Activated T-helper 2 cell treated with anti-CD3 and anti-CD28 coated beads, Interferon-gamma antibody, Interleukin-2, Interleukin-4, amounts not matched to agents 10 μg/mL and 5 μg/mL and 100 μg/mL, durations not matched to agents 14 hours and 24 hours and 36 hours (primary cell): ENCODE measurements around the gene FREM3. TPM values are rescaled to one million over a fixed set of nuclear protein-coding genes. Genes with fewer than 3 reads are reported as not detected.

Experiments
- DNase-seq: peaks from one replicate; pipeline ENCODE4 v3.0.0; 2021; ENCODE audit warnings: low spot score
- H3K27ac Mint-ChIP-seq: one replicate; pipeline ENCODE4 v1.8.0; 2021; ENCODE audit warnings: mixed read lengths
- H3K27me3 Mint-ChIP-seq: one replicate; pipeline ENCODE4 v1.8.0; 2021; ENCODE audit warnings: low read depth, mixed read lengths
- H3K36me3 Mint-ChIP-seq: one replicate; pipeline ENCODE4 v1.8.0; 2021; ENCODE audit warnings: low read depth, mixed read lengths
- H3K4me1 Mint-ChIP-seq: one replicate; pipeline ENCODE4 v1.8.0; 2021; ENCODE audit warnings: low read depth, mixed read lengths
- H3K4me3 Mint-ChIP-seq: one replicate; pipeline ENCODE4 v1.8.0; 2021; ENCODE audit warnings: low read depth, mild to moderate bottlenecking, moderate library complexity, mixed read lengths
- H3K9me3 Mint-ChIP-seq: one replicate; pipeline ENCODE4 v1.8.0; 2021; ENCODE audit warnings: mixed read lengths
- intact Hi-C: fragments of 100-400 bp; cut with micrococcal nuclease; formaldehyde crosslinking; loops from one replicate; pipeline ENCODE4 v1.15.1; 2023
- total RNA-seq: library from RNA; stranded (reverse); gene quantifications from 2 replicates; pipeline ENCODE4 v1.2.3, GENCODE V29; 2022

FREM3 gene
- total RNA-seq, 1 donor from 2014 or later: not detected

- Mint-ChIP-seq H3K36me3 (no peaks in the 10 kb centered on the region), H3K27ac (no peak overlapping the region)
- intact Hi-C loops: no loop called here
Measured at GRCh38 chr4:143599827-143600226, 100.6 kb downstream of the FREM3 start.

GRCh38 chr4:143598816-143599215, 101.7 kb downstream of the FREM3 start:
- H3K4me1 Mint-ChIP-seq: no peaks in the 10 kb centered on the region

More at GRCh38 chr4:143599827-143600226, 100.6 kb downstream of the FREM3 start:
- no peaks in the 10 kb centered on the region for H3K9me3 Mint-ChIP-seq
- DNase-seq: no peak
- peaks cover 4% of the 10 kb centered on the region for H3K27me3 Mint-ChIP-seq
- no peak overlapping the region for H3K4me3 Mint-ChIP-seq
- H3K4me1 Mint-ChIP-seq: no peaks in the 10 kb centered on the region

GRCh38 chr4:143597276-143597675, 103.2 kb downstream of the FREM3 start:
- H3K27ac Mint-ChIP-seq: no peak overlapping the region
- H3K36me3 Mint-ChIP-seq: no peaks in the 10 kb centered on the region
- intact Hi-C loops: no loop called here
- peaks cover 1% of the 10 kb centered on the region for H3K27me3 Mint-ChIP-seq
- no peaks in the 10 kb centered on the region for H3K4me1 Mint-ChIP-seq
- H3K4me3 Mint-ChIP-seq: no peak overlapping the region
- H3K9me3 Mint-ChIP-seq: peaks cover 3% of the 10 kb centered on the region
- no peak for DNase-seq

More at GRCh38 chr4:143598816-143599215, 101.7 kb downstream of the FREM3 start:
- no peak for DNase-seq
- intact Hi-C loops: no loop called here
- Mint-ChIP-seq H3K27me3 (peaks cover 2% of the 10 kb centered on the region), H3K4me3 (no peak overlapping the region), H3K9me3 (peaks cover 3% of the 10 kb centered on the region), H3K27ac (no peak overlapping the region), H3K36me3 (no peaks in the 10 kb centered on the region)

- no peak overlapping the region for H3K27ac Mint-ChIP-seq
- intact Hi-C loops: no loop called here
Measured at GRCh38 chr4:143587703-143588102, 112.8 kb downstream of the FREM3 start.

GRCh38 chr4:143586080-143586479, 114.4 kb downstream of the FREM3 start:
- H3K4me3 Mint-ChIP-seq: no peak overlapping the region
- H3K27ac Mint-ChIP-seq: no peak overlapping the region
- H3K36me3 Mint-ChIP-seq: peaks cover 3% of the 10 kb centered on the region
- intact Hi-C loops: no loop called here
- peaks cover 22% of the 10 kb centered on the region for H3K9me3 Mint-ChIP-seq
- H3K27me3 Mint-ChIP-seq: no peaks in the 10 kb centered on the region
- DNase-seq: no peak
- H3K4me1 Mint-ChIP-seq: no peaks in the 10 kb centered on the region

More at GRCh38 chr4:143587703-143588102, 112.8 kb downstream of the FREM3 start:
- H3K4me1 Mint-ChIP-seq: no peaks in the 10 kb centered on the region
- H3K27me3 Mint-ChIP-seq: no peaks in the 10 kb centered on the region
- peaks cover 17% of the 10 kb centered on the region for H3K9me3 Mint-ChIP-seq
- H3K36me3 Mint-ChIP-seq: peaks cover 3% of the 10 kb centered on the region
- no peak for DNase-seq
- no peak overlapping the region for H3K4me3 Mint-ChIP-seq

- Mint-ChIP-seq H3K4me3 (no peak overlapping the region), H3K27me3 (no peaks in the 10 kb centered on the region), H3K27ac (no peak overlapping the region), H3K4me1 (no peaks in the 10 kb centered on the region), H3K36me3 (peaks cover 3% of the 10 kb centered on the region), H3K9me3 (peaks cover 22% of the 10 kb centered on the region)
- intact Hi-C loops: no loop called here
- DNase-seq: no peak
Measured at GRCh38 chr4:143585548-143585947, 114.9 kb downstream of the FREM3 start.

- Mint-ChIP-seq H3K36me3 (peaks cover 3% of the 10 kb centered on the region), H3K4me1 (no peaks in the 10 kb centered on the region), H3K27ac (no peak overlapping the region), H3K27me3 (no peaks in the 10 kb centered on the region), H3K4me3 (no peak overlapping the region), H3K9me3 (peaks cover 22% of the 10 kb centered on the region)
- no peak for DNase-seq
- intact Hi-C loops: no loop called here
Measured at GRCh38 chr4:143581331-143581946, 119.0 kb downstream of the FREM3 start.

- intact Hi-C loops: no loop called here
- H3K9me3 Mint-ChIP-seq: no peaks in the 10 kb centered on the region
- H3K36me3 Mint-ChIP-seq: no peaks in the 10 kb centered on the region
Measured at GRCh38 chr4:143575331-143575730, 125.1 kb downstream of the FREM3 start.

GRCh38 chr4:143564472-143564871, 136.0 kb downstream of the FREM3 start:
- H3K27ac Mint-ChIP-seq: no peak overlapping the region
- H3K36me3 Mint-ChIP-seq: peaks cover 16% of the 10 kb centered on the region
- no peak overlapping the region for H3K4me3 Mint-ChIP-seq
- peaks cover 6% of the 10 kb centered on the region for H3K4me1 Mint-ChIP-seq
- intact Hi-C loops: no loop called here
- no peaks in the 10 kb centered on the region for H3K27me3 Mint-ChIP-seq
- DNase-seq: no peak
- peaks cover 15% of the 10 kb centered on the region for H3K9me3 Mint-ChIP-seq

More at GRCh38 chr4:143575331-143575730, 125.1 kb downstream of the FREM3 start:
- Mint-ChIP-seq H3K4me1 (no peaks in the 10 kb centered on the region), H3K27ac (no peak overlapping the region), H3K27me3 (no peaks in the 10 kb centered on the region), H3K4me3 (no peak overlapping the region)
- DNase-seq: no peak

- Mint-ChIP-seq H3K27me3 (no peaks in the 10 kb centered on the region), H3K9me3 (peaks cover 4% of the 10 kb centered on the region), H3K4me1 (peaks cover 17% of the 10 kb centered on the region), H3K4me3 (peak overlapping the region; percentile 88), H3K36me3 (peaks cover 19% of the 10 kb centered on the region), H3K27ac (peak overlapping the region; percentile 10)
- intact Hi-C loops: loop anchor here (1.0 to 5.0 kb wide), 3 partner anchors 46 to 143 kb away; partner anchors contain the start of genes FREM3 and SMARCA5
- DNase-seq: no peak
Measured at GRCh38 chr4:143559757-143560147, 140.7 kb downstream of the FREM3 start.

GRCh38 chr4:143558823-143559756, 141.4 kb downstream of the FREM3 start:
- DNase-seq: peak; percentile 55

GRCh38 chr4:143558286-143558685, 142.2 kb downstream of the FREM3 start:
- peaks cover 28% of the 10 kb centered on the region for H3K36me3 Mint-ChIP-seq
- no peak overlapping the region for H3K4me3 Mint-ChIP-seq
- no peak for DNase-seq
- H3K9me3 Mint-ChIP-seq: peaks cover 4% of the 10 kb centered on the region
- intact Hi-C loops: loop anchor here (5.0 kb wide), 2 partner anchors 59 to 144 kb away; partner anchors contain the start of gene FREM3
- no peak overlapping the region for H3K27ac Mint-ChIP-seq
- H3K4me1 Mint-ChIP-seq: peaks cover 20% of the 10 kb centered on the region
- H3K27me3 Mint-ChIP-seq: no peaks in the 10 kb centered on the region

More at GRCh38 chr4:143558823-143559756, 141.4 kb downstream of the FREM3 start:
- intact Hi-C loops: loop anchor here (1.0 to 5.0 kb wide), 3 partner anchors 46 to 143 kb away; partner anchors contain the start of genes FREM3 and SMARCA5
- peaks cover 24% of the 10 kb centered on the region for H3K36me3 Mint-ChIP-seq
- H3K4me1 Mint-ChIP-seq: peaks cover 20% of the 10 kb centered on the region
- H3K27me3 Mint-ChIP-seq: no peaks in the 10 kb centered on the region
- peak overlapping the region; percentile 87 for H3K27ac Mint-ChIP-seq
- peaks cover 4% of the 10 kb centered on the region for H3K9me3 Mint-ChIP-seq
- peak overlapping the region; percentile 88 for H3K4me3 Mint-ChIP-seq
